HG02798 (cell line): ENCODE measurements around the gene SLC31A1.

ENCODE experiments used
- ATAC-seq: cut with Tn5 transposase; IDR thresholded peaks from one replicate; pipeline ENCODE4 v1.9.1; 2021; ENCODE audit warnings: mild to moderate bottlenecking; ENCODE audit not compliant: unreplicated experiment, poor library complexity

The SLC31A1 gene

GRCh38 chr9:113221003-113221799 is at the start of gene SLC31A1, which contains the start of gene FKBP15:
TSS of gene SLC31A1 (plus strand) at chr9:113221544. CDS start at chr9:113256149, 34,605 bp downstream.
TSS of gene FKBP15 (minus strand) at chr9:113221277. CDS start at chr9:113221243, 34 bp downstream.
- ATAC-seq, result peak; percentile 94

GRCh38 chr9:113173341-113173740 is 48.0 kb upstream of the SLC31A1 start:
- no peak for ATAC-seq

GRCh38 chr9:113176803-113177202 is 44.5 kb upstream of the SLC31A1 start:
- no peak for ATAC-seq

- no peak for ATAC-seq
These were observed 44.1 kb upstream of the SLC31A1 start for GRCh38 chr9:113177251-113177650.

GRCh38 chr9:113178087-113178486 is 43.3 kb upstream of the SLC31A1 start:
- ATAC-seq, result no peak

GRCh38 chr9:113179839-113180238 is 41.5 kb upstream of the SLC31A1 start:
- peak; percentile 66 for ATAC-seq

GRCh38 chr9:113181165-113181564 is 40.2 kb upstream of the SLC31A1 start:
- no peak for ATAC-seq

- ATAC-seq, result no peak
These were observed 37.3 kb upstream of the SLC31A1 start for GRCh38 chr9:113183956-113184488.

GRCh38 chr9:113184539-113184938 is 36.8 kb upstream of the SLC31A1 start:
- no peak for ATAC-seq

- ATAC-seq, result no peak
These were observed 36.1 kb upstream of the SLC31A1 start for GRCh38 chr9:113185271-113185670.

- no peak for ATAC-seq
These were observed 35.1 kb upstream of the SLC31A1 start for GRCh38 chr9:113186137-113186755.

- no peak for ATAC-seq
These were observed 33.3 kb upstream of the SLC31A1 start for GRCh38 chr9:113187929-113188595.

GRCh38 chr9:113192455-113192854 is 28.9 kb upstream of the SLC31A1 start:
- no peak for ATAC-seq

- no peak for ATAC-seq
These were observed 21.5 kb upstream of the SLC31A1 start for GRCh38 chr9:113199683-113200329.

GRCh38 chr9:113205432-113205831 is 15.9 kb upstream of the SLC31A1 start:
- no peak for ATAC-seq

GRCh38 chr9:113205861-113206260 is 15.5 kb upstream of the SLC31A1 start:
- no peak for ATAC-seq

GRCh38 chr9:113210815-113211214 is 10.5 kb upstream of the SLC31A1 start:
- ATAC-seq, result no peak

- no peak for ATAC-seq
These were observed 6.2 kb upstream of the SLC31A1 start for GRCh38 chr9:113215132-113215531.

- no peak for ATAC-seq
These were observed 4.9 kb upstream of the SLC31A1 start for GRCh38 chr9:113216406-113216805.

- peak; percentile 31 for ATAC-seq
These were observed 2.0 kb upstream of the SLC31A1 start for GRCh38 chr9:113219186-113219936.
